H9 (cell line): ENCODE measurements around the gene CCDC141. TPM values are rescaled to one million over a fixed set of nuclear protein-coding genes. Genes with fewer than 3 reads are reported as not detected.

ENCODE experiments used
- DNase-seq: peaks from one replicate; pipeline ENCODE4 v3.0.0-alpha.2; 2017
- H2AFZ ChIP-seq: one replicate; pipeline ENCODE4 v1.6.1; 2013; ENCODE audit warnings: mild to moderate bottlenecking, low read length, control low read depth, moderate library complexity
- H2AK5ac ChIP-seq: 2 replicates; pipeline ENCODE4 v1.6.1; 2013; ENCODE audit warnings: low read length, control low read depth, mixed read lengths; ENCODE audit not compliant: insufficient read length
- H2BK120ac ChIP-seq: one replicate; pipeline ENCODE4 v1.6.1; 2013; ENCODE audit warnings: low read depth, mild to moderate bottlenecking, low read length, control low read depth, inconsistent platforms; ENCODE audit not compliant: poor library complexity, severe bottlenecking
- H2BK12ac ChIP-seq: 2 replicates; pipeline ENCODE4 v1.6.1; 2013; ENCODE audit warnings: low read length, control low read depth, mixed read lengths, low read depth; ENCODE audit not compliant: insufficient read length
- H2BK15ac ChIP-seq: 2 replicates; pipeline ENCODE4 v1.6.1; 2013; ENCODE audit warnings: low read depth, low read length, control low read depth
- H2BK20ac ChIP-seq: one replicate; pipeline ENCODE4 v1.6.1; 2013; ENCODE audit warnings: low read depth, mild to moderate bottlenecking, low read length, control low read depth, inconsistent platforms; ENCODE audit not compliant: poor library complexity, severe bottlenecking
- H2BK5ac ChIP-seq: 2 replicates; pipeline ENCODE4 v1.6.1; 2013; ENCODE audit warnings: low read length, control low read depth, mixed read lengths; ENCODE audit not compliant: insufficient read length
- H3K14ac ChIP-seq: 2 replicates; pipeline ENCODE4 v1.6.1; 2013; ENCODE audit warnings: low read length, control low read depth; ENCODE audit not compliant: insufficient read depth
- H3K18ac ChIP-seq: 2 replicates; pipeline ENCODE4 v1.6.1; 2013; ENCODE audit warnings: low read depth, mild to moderate bottlenecking, mixed read lengths, low read length, control low read depth; ENCODE audit not compliant: insufficient read length
- H3K23ac ChIP-seq: 2 replicates; pipeline ENCODE4 v1.6.1; 2013; ENCODE audit warnings: low read length, control low read depth, mixed read lengths, low read depth; ENCODE audit not compliant: insufficient read length
- H3K23me2 ChIP-seq: 2 replicates; pipeline ENCODE4 v1.6.1; 2013; ENCODE audit warnings: low read depth, mild to moderate bottlenecking, mixed read lengths, low read length, control low read depth; ENCODE audit not compliant: insufficient read length, poor library complexity, severe bottlenecking
- H3K27ac ChIP-seq: 2 replicates; pipeline ENCODE4 v1.5.1; 2013; ENCODE audit warnings: low read length, control low read depth, mixed read lengths, low read depth; ENCODE audit not compliant: insufficient read length
- H3K27me3 ChIP-seq: 2 replicates; pipeline ENCODE4 v1.6.1; 2013; ENCODE audit warnings: low read length, control low read depth, inconsistent platforms; ENCODE audit not compliant: insufficient read depth
- H3K4ac ChIP-seq: 2 replicates; pipeline ENCODE4 v1.6.1; 2013; ENCODE audit warnings: low read depth, mild to moderate bottlenecking, control low read depth, inconsistent platforms, low read length, moderate library complexity
- H3K4me1 ChIP-seq: 2 replicates; pipeline ENCODE4 v1.6.1; 2013; ENCODE audit warnings: low read length, control low read depth, inconsistent platforms; ENCODE audit not compliant: insufficient read depth
- H3K4me2 ChIP-seq: 2 replicates; pipeline ENCODE4 v1.6.1; 2013; ENCODE audit warnings: low read length, control low read depth, mixed read lengths; ENCODE audit not compliant: insufficient read length, insufficient read depth
- H3K56ac ChIP-seq: 2 replicates; pipeline ENCODE4 v1.6.1; 2013; ENCODE audit warnings: low read depth, mild to moderate bottlenecking, mixed read lengths, low read length, control low read depth; ENCODE audit not compliant: insufficient read length
- H3K79me1 ChIP-seq: 2 replicates; pipeline ENCODE4 v1.6.1; 2013; ENCODE audit warnings: low read depth, mild to moderate bottlenecking, moderate library complexity, low read length, control low read depth, inconsistent platforms; ENCODE audit not compliant: insufficient read depth, poor library complexity, severe bottlenecking
- H3K79me2 ChIP-seq: 2 replicates; pipeline ENCODE4 v1.6.1; 2013; ENCODE audit warnings: low read length, control low read depth, inconsistent platforms; ENCODE audit not compliant: insufficient read depth
- H3K9ac ChIP-seq: 2 replicates; pipeline ENCODE4 v1.6.1; 2013; ENCODE audit warnings: low read length, control low read depth, mixed read lengths; ENCODE audit not compliant: insufficient read length; ENCODE audit errors: extremely low read depth
- H3K9me3 ChIP-seq: one replicate; pipeline ENCODE4 v1.6.1; 2013; ENCODE audit warnings: low read depth, low read length, inconsistent platforms; ENCODE audit not compliant: control insufficient read depth
- H3T11ph ChIP-seq: one replicate; pipeline ENCODE4 v1.6.1; 2013; ENCODE audit warnings: mild to moderate bottlenecking, low read length, control low read depth, inconsistent platforms
- H4K20me1 ChIP-seq: one replicate; pipeline ENCODE4 v1.6.1; 2013; ENCODE audit not compliant: control insufficient read depth, insufficient read length, insufficient read depth
- H4K5ac ChIP-seq: 2 replicates; pipeline ENCODE4 v1.6.1; 2013; ENCODE audit warnings: low read depth, mild to moderate bottlenecking, mixed read lengths, low read length, control low read depth; ENCODE audit not compliant: insufficient read length
- H4K8ac ChIP-seq: replicated peaks from 2 replicates; pipeline ENCODE4 v1.6.1; 2013; ENCODE audit warnings: low read length, control low read depth, mixed read lengths, low read depth; ENCODE audit not compliant: insufficient read length
- H4K91ac ChIP-seq: 2 replicates; pipeline ENCODE4 v1.6.1; 2013; ENCODE audit warnings: low read depth, mild to moderate bottlenecking, moderate library complexity, mixed read lengths, low read length, control low read depth; ENCODE audit not compliant: insufficient read length
- H3K27ac Mint-ChIP-seq, 3 experiments: 2 replicates in 2 of 3; 3 replicates in 1 of 3; pipeline ENCODE4 v1.8.0; 2020 to 2021; ENCODE audit warnings: mixed read lengths in 3 of 3, mild to moderate bottlenecking in 1 of 3, moderate library complexity in 1 of 3
- H3K27me3 Mint-ChIP-seq: 2 replicates; pipeline ENCODE4 v1.8.0; 2021; ENCODE audit warnings: low read depth, mild to moderate bottlenecking, moderate library complexity, mixed read lengths
- H3K36me3 Mint-ChIP-seq, 3 experiments: 2 replicates in 2 of 3; 3 replicates in 1 of 3; pipeline ENCODE4 v1.8.0; 2020 to 2021; ENCODE audit warnings: low read depth in 3 of 3, mixed read lengths in 3 of 3; ENCODE audit not compliant: insufficient read depth in 1 of 3
- H3K4me1 Mint-ChIP-seq, 2 experiments: 2 replicates each; pipeline ENCODE4 v1.8.0; 2020; ENCODE audit warnings: mixed read lengths in 2 of 2
- H3K4me3 Mint-ChIP-seq, 2 experiments: 2 replicates in 1 of 2; 3 replicates in 1 of 2; pipeline ENCODE4 v1.8.0; 2020 to 2021; ENCODE audit warnings: mild to moderate bottlenecking in 2 of 2, mixed read lengths in 2 of 2, moderate library complexity in 1 of 2
- H3K9me3 Mint-ChIP-seq, 2 experiments: 2 replicates in 1 of 2; 3 replicates in 1 of 2; pipeline ENCODE4 v1.8.0; 2020; ENCODE audit warnings: mild to moderate bottlenecking in 2 of 2, mixed read lengths in 2 of 2, moderate library complexity in 1 of 2
- WGBS: extraction: QIAGEN DNeasy Blood & Tissue Kit; methylation state at CpG from one replicate; pipeline ENCODE4 v1.1.7; 2013; ENCODE audit warnings: missing lambda C conversion rate, low lambda C conversion rate, mixed read lengths; ENCODE audit not compliant: insufficient read length; ENCODE audit errors: extremely low coverage; 5-methylcytosine and 5-hydroxymethylcytosine counted together
- total RNA-seq: library from RNA; stranded (reverse); gene quantifications from 2 replicates; pipeline ENCODE4 v1.2.1, GENCODE V29; 2021
- TF ChIP-seq, protein P1 (sequence below): fragments of 200-600 bp; sonication (generic); conservative IDR thresholded peaks from 3 replicates; pipeline ENCODE4 v1.8.0; 2021; ENCODE audit warnings: antibody characterized with exemption, mild to moderate bottlenecking

CCDC141 gene
- total RNA-seq, 1 experiment from 2014 or later: 1.0 TPM

DNA sequence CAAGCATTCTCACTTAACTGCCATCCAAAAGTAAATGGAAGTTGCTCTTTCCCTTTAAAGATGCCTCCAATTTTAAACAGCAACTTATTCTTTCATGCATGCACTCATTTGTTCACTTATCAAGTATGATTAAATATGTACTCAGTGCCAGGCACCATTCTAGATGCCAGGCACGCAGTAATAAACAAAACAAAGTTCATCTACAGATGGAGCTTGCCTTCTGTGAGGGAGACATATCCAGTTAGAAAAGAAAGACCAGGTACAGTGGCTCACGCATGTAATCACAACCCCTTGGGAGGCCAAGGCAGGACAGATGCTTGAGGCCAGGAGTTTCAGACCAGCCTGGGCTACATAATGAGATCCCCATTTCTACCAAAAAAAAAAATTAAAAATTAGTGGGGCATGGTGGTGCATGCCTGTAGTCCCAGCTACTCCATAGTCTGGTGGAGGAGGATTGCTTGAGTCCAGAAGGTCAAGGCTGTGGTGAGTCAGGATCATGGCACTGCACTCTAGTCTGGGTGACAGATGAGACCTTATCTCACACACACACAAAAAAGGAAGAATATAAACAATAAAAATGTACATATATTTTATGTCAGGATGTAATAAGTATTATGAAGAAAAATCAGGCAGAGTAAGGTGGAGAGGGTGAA lies 19.2 kb upstream of the CCDC141 start:
- no peak overlapping the region for H3K27ac Mint-ChIP-seq
- WGBS: no CpG with 5 or more reads among the region's 2 CpGs
- Histone ChIP-seq H3K4ac (no peak overlapping the region), H4K5ac (no peak overlapping the region), H2BK12ac (no peak overlapping the region), H3K9ac (no peak overlapping the region), H3K4me1 (no peaks in the 10 kb centered on the region), H3K23ac (no peak overlapping the region), H3K18ac (no peak overlapping the region), H2BK15ac (no peak overlapping the region), H2AK5ac (no peak overlapping the region), H3K79me2 (no peaks in the 10 kb centered on the region), H3K79me1 (no peaks in the 10 kb centered on the region), H3K23me2 (no peaks in the 10 kb centered on the region), H4K8ac (no peak overlapping the region), H2BK20ac (no peak overlapping the region), H3K4me2 (no peak overlapping the region), H3K27me3 (no peaks in the 10 kb centered on the region), H2BK120ac (no peak overlapping the region), H3T11ph (no peak overlapping the region), H4K91ac (no peak overlapping the region), H4K20me1 (no peaks in the 10 kb centered on the region), H2AFZ (no peak overlapping the region), H3K14ac (no peak overlapping the region), H2BK5ac (no peak overlapping the region), H3K56ac (no peak overlapping the region), H3K27ac (no peak overlapping the region), H3K9me3 (peaks cover 4% of the 10 kb centered on the region)
- peaks cover 7 to 23% (median 10%) of the 10 kb centered on the region in 3 experiments for H3K36me3 Mint-ChIP-seq
- no peak for DNase-seq
- H3K4me1 Mint-ChIP-seq: no peaks in the 10 kb centered on the region
- no peaks in the 10 kb centered on the region for H3K27me3 Mint-ChIP-seq
- peaks cover 16 to 28% of the 10 kb centered on the region in 2 experiments for H3K9me3 Mint-ChIP-seq
- TF ChIP-seq, protein P1, sequence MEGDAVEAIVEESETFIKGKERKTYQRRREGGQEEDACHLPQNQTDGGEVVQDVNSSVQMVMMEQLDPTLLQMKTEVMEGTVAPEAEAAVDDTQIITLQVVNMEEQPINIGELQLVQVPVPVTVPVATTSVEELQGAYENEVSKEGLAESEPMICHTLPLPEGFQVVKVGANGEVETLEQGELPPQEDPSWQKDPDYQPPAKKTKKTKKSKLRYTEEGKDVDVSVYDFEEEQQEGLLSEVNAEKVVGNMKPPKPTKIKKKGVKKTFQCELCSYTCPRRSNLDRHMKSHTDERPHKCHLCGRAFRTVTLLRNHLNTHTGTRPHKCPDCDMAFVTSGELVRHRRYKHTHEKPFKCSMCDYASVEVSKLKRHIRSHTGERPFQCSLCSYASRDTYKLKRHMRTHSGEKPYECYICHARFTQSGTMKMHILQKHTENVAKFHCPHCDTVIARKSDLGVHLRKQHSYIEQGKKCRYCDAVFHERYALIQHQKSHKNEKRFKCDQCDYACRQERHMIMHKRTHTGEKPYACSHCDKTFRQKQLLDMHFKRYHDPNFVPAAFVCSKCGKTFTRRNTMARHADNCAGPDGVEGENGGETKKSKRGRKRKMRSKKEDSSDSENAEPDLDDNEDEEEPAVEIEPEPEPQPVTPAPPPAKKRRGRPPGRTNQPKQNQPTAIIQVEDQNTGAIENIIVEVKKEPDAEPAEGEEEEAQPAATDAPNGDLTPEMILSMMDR: no peak
- no peak overlapping the region for H3K4me3 Mint-ChIP-seq
